GDM1 (cell line): ENCODE data around the gene CHRNA1.
"Not testable (repeated sequence)": the region's sequence is repeated elsewhere in the genome, so short reads cannot be mapped to it uniquely, and the experiment has no call there.

Source experiments
- DNase-seq: peaks from one replicate; lab custom pipeline; 2025; lab: John Stamatoyannopoulos, UW

CHRNA1 gene

DNA sequence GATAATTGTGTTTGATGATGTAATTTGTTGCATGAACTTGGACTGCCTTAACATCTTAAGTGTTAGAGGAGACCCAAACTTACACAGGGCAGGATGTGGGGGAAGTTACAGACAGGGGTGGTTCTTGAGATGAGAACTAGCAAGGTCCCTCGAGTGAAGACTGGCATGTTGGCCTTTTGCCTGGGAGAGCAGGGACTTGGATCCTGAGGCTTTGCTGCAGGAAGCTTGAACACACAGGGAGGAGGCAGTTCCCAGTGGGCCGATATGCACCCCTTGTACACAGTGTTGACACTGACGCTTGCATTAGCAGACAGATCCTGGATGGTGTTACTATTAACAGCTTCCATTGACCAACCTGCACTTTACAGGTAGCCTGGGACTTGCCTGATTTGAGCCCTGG lies 47.5 kb downstream of the CHRNA1 start:
- no peak for DNase-seq

DNA sequence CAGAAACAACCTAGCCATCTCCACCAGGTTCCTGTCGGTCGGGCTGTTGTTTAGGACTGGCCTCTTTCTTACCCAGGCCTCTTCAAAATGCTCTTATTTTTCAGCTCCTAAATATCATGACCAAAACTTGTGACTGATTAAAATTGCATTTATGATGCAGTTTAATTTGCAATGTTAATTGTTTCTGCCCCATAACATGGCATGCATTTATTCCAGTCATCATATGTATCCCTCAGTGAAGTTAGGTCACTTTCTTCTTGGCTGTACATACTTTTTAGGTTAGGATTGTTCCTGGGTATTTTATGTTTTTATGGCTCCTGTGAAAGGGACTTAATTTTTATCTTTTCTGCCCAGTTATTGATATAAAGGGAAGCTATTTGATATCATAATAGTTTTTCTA lies 50.6 kb downstream of the CHRNA1 start:
- DNase-seq: no peak

DNA sequence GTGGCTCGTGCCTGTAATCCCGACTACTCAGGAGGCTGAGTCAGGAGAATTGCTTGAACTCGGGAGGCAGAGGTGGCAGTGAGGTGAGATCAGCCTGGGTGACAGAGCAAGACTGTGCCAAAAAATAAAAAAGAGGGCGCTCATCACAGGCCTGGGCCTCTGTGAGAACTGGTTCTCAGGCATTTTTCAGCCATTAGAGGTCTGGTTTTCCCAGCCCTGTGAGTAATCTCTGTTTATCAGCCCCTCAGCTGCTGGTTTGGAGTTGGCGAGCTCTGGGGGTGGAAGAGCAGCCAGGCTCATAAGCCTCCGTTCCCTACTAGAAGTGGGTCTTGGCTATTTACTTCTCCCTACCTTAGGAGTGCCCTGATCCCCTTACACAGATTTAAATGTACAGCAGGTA lies 53.1 kb downstream of the CHRNA1 start:
- no peak for DNase-seq

DNA sequence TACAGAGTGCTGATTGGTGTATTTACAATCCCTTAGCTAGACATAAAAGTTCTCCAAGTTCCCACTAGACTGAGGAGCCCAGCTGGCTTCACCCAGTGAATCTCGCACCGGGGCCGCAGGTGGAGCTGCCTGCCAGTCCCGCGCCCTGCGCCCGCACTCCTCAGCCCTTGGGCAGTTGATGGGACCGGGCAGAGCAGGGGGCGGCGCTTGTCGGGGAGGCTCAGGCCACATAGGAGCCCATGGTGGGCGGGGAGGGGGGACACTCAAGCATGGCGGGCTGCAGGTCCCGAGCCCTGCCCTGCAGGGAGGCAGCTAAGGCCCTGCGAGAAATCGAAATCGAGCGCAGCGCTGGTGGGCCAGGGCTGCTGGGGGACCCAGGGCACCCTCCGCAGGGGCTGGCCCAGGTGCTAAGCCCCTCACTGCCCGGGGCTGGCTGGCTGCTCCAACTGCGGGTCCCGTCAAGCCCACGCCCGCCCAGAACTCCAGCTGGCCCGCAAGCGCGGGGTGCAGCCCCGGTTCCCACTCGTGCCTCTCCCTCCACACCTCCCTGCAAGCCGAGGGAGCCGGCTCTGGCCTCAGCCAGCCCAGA lies 54.8 kb downstream of the CHRNA1 start:
- DNase-seq: not testable (repeated sequence)

DNA sequence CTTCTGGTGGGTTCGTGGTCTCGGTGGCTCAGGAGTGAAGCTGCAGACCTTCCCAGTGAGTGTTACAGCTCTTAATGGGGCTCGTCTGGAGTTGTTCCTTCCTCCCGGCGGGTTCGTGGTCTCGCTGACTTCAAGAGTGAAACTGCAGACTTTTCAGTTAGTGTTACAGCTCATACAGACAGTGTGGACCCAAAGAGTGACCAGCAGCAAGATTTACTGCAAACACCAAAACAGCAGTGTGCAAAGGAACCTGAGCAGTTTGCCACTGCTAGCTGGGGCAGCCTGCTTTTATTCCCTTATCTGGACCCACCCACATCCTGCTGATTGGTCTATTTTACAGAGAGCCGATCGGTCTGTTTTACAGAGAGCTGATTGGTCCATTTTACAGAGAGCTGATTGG lies 55.6 kb downstream of the CHRNA1 start:
- no peak for DNase-seq

DNA sequence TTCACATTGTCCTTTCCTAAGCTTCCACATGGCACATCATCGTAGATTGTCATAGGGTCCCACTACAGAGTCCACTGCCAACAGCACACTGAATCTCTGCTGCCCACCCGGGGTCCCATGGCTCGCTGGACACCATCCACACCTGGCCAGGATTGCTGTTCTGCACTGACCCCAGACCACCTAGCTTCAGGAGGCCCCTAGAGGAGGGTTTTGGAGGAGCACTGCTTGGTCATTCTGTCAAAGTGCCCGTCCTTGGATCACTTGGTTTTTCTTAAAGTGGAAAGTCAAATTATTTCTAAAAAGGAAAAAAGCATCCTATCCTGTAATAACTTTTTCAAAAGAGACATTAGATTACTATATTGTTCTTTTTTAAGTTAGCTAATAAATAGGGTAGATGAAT lies 59.0 kb downstream of the CHRNA1 start:
- DNase-seq: no peak

DNA sequence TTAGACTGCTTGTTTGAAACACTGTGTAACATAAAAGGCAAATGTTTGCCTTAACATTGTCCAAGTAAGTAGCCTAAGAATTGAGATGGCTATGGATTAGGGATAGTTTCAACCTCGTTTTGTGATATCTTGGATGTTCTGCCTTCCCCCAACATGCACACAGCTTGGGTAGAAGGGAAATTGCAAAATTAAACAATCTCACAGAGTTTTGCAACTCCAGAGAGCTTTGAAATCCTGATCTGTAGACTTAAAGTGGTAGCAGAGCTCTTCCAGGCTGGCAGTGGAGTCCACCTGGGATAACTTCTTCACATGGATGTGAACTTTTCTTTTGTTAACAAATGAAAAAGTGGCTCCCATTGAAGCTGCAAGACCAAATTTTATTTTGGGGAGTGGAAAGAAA lies 59.6 kb downstream of the CHRNA1 start:
- DNase-seq: no peak

DNA sequence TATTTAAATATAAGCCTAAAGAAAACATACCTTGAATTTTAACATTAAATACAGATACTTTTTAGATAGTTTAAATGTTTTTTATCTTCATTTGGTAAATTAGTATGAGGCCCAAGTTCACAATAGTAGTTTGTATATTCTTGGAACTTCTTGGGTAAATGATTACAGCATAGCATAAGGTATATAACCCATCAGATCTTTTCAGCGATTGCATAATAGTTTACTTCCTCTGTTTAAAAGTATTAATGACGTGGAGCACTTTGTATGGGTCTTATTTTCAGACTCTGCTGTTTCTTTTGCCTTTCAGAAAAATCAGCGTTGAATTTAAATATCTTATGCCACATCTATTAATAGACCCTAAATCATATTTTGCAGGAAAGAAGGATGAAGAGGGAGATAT lies 60.2 kb downstream of the CHRNA1 start:
- no peak for DNase-seq

DNA sequence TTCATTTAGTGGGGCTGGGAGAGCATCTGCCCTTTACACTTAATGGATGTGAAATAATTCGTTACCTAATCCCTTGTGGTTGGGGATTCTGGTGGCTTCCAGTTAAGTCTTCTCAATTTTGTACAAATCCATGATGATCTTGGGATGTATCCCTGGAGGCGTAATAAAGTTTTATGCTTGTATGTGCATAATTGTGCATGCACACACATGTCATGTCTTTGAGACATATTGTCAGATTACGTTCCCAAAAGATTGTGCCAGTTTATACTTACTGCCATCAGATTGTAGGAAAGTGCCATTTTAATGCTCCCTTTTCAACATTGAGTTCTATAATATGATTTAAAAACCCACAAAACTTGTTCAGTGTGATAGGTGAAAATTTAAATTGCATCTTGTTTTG lies 60.8 kb downstream of the CHRNA1 start:
- DNase-seq: no peak

DNA sequence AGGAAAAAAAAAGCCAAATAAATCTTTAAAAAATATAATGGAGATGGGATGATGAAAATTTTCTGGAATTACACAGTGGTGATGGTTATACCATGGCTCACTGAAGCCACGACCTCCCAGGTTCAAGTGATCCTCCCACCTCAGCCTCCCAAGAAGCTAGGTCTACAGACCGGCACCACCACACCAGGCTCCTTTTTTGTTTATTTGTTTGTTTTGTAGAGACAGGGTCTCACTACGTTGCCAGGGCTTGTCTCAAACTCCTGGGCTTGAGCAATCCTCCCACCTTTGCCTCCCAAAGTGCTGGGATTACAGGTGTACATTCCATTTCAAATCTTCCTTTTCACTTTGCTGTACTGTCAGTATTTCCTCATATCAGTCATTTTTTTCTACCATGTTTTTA lies 61.7 kb downstream of the CHRNA1 start:
- DNase-seq: no peak

DNA sequence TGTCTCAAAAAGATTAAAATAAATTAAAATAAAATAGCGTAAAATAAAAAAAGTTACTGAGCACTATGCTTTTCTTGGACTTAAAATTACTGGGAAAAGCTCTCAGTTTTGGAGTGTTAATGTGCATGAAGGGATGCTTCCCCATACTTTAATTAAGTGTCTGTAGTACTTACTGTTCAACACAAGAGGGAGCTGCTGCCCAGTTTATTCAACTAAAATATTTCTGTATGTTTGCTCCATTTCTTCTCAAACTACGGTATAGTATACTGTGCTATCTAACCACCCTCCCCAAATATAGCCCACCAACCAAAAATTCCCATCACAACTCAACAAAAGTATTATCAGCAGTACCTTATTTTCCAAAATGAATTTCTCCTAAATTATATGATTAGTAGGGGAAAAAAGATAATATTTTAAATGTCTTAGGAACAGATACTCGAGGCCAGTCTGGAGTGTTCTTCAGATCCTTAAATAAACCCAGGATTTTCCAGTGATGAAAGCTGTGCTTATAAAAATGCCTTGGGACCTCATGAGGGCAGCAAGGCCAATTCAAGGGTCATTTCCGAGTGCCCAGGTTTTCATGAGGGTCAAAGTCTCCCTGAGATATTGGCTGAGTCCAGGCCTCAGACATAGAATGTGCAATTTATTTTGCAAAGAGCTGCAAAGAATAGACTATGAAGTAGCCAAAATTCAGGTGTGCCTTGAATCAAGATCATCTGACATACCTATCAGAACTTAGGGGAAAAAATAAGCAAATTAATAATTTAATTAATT lies 64.1 kb downstream of the CHRNA1 start:
- no peak for DNase-seq
